HepG2 (cell line): ENCODE measurements around the gene KCNK10.

ENCODE experiments used
- CEBPB ChIP-seq: IDR thresholded peaks from 2 replicates; pipeline ENCODE4 v1.6.1; 2011; ENCODE audit warnings: low read depth, low read length, improper control_type of control experiment, borderline replicate concordance
- FOXM1 ChIP-seq: sonication (generic); formaldehyde crosslinking; IDR thresholded peaks from 2 replicates; pipeline ENCODE4 v1.5.0; 2020; ENCODE audit warnings: missing genetic modification reagents
- GATAD1 ChIP-seq: IDR thresholded peaks from 2 replicates; pipeline ENCODE4 v1.6.1; 2016; ENCODE audit warnings: missing genetic modification reagents, missing compliant biosample characterization
- NFE2L2 ChIP-seq: fragments of 150-350 bp; IDR thresholded peaks from 2 replicates; pipeline ENCODE4 v1.6.1; 2014; ENCODE audit warnings: low read length
- POLR2A ChIP-seq, 2 experiments: IDR thresholded peaks; 2 replicates each; pipeline ENCODE4 v1.6.1; 2011; ENCODE audit warnings: low read depth in 2 of 2, low read length in 2 of 2, mild to moderate bottlenecking in 1 of 2, moderate library complexity in 1 of 2; ENCODE audit not compliant: insufficient read depth in 1 of 2
- RAD21 ChIP-seq: fragments of 450-650 bp; formaldehyde crosslinking; IDR thresholded peaks from 2 replicates; pipeline ENCODE4 v1.5.0; 2020; ENCODE audit warnings: mild to moderate bottlenecking
- TP53 ChIP-seq: sonication (generic); formaldehyde crosslinking; conservative IDR thresholded peaks from 2 replicates; pipeline ENCODE4 v1.4.0; 2020; ENCODE audit warnings: missing genetic modification reagents
- ZBTB20 ChIP-seq: sonication (generic); formaldehyde crosslinking; IDR thresholded peaks from 2 replicates; pipeline ENCODE4 v1.8.1; 2023; ENCODE audit warnings: missing genetic modification reagents, low read depth, mild to moderate bottlenecking, borderline replicate concordance
- ZNF235 ChIP-seq: sonication (generic); formaldehyde crosslinking; IDR thresholded peaks from 2 replicates; pipeline ENCODE4 v1.8.1; 2023; ENCODE audit warnings: mild to moderate bottlenecking, missing genetic modification reagents, borderline replicate concordance
- ZNF883 ChIP-seq: sonication (generic); formaldehyde crosslinking; IDR thresholded peaks from 2 replicates; pipeline ENCODE4 v1.5.1; 2020; ENCODE audit warnings: mild to moderate bottlenecking, missing genetic modification reagents; ENCODE audit errors: not compliant biosample characterization
- TF ChIP-seq, protein P1 (sequence below): sonication (generic); formaldehyde crosslinking; IDR thresholded peaks from 2 replicates; pipeline ENCODE4 v1.5.0; 2020; ENCODE audit warnings: mild to moderate bottlenecking, missing genetic modification reagents, moderate library complexity
- TF ChIP-seq, protein P2 (sequence below): IDR thresholded peaks from 2 replicates; pipeline ENCODE4 v1.6.1; 2012; ENCODE audit warnings: inconsistent platforms

DNA sequence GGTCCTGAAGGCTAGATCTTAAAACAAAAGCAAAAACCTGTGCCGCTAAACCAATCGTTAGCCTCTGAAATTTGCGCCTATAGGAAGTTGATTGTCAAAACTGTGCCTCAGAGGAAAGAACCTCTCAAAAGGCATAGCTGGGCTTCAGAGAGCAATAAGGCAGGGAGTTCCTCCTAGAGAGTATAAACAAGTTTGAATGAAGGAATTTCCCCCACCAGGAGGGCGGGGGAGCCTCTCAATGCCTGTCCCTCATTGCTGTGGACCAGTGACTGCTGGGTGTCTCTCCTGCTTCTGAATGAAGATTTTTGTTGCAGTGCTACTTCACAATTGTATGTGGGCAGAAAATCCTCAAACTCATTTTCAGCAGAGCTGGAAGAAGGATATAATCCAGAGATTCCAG is 88.6 kb downstream of the KCNK10 start:
- TF ChIP-seq POLR2A (IDR thresholded peaks at IDR 0.05; ENCODE audit: insufficient read depth in 1 of 2, low read depth in 2 of 2, low read length in 2 of 2) (no peak), NFE2L2 (no peak), GATAD1 (CRISPR knock-in tag) (no peak), RAD21 (CRISPR knock-in tag) (no peak), ZNF235 (CRISPR knock-in tag) (no peak), CEBPB (no peak), FOXM1 (CRISPR knock-in tag) (no peak), ZNF883 (no peak), ZBTB20 (CRISPR knock-in tag) (no peak), TP53 (CRISPR knock-in tag) (no peak)
- TF ChIP-seq, protein P1, sequence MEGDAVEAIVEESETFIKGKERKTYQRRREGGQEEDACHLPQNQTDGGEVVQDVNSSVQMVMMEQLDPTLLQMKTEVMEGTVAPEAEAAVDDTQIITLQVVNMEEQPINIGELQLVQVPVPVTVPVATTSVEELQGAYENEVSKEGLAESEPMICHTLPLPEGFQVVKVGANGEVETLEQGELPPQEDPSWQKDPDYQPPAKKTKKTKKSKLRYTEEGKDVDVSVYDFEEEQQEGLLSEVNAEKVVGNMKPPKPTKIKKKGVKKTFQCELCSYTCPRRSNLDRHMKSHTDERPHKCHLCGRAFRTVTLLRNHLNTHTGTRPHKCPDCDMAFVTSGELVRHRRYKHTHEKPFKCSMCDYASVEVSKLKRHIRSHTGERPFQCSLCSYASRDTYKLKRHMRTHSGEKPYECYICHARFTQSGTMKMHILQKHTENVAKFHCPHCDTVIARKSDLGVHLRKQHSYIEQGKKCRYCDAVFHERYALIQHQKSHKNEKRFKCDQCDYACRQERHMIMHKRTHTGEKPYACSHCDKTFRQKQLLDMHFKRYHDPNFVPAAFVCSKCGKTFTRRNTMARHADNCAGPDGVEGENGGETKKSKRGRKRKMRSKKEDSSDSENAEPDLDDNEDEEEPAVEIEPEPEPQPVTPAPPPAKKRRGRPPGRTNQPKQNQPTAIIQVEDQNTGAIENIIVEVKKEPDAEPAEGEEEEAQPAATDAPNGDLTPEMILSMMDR = no peak
- TF ChIP-seq, protein P2, sequence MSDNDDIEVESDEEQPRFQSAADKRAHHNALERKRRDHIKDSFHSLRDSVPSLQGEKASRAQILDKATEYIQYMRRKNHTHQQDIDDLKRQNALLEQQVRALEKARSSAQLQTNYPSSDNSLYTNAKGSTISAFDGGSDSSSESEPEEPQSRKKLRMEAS = no peak
